HL-60/S4 treated with retinoic acid at 250 ng/mL for 4 days and 3 days (cell line): ENCODE measurements around the gene C1QTNF2.

ENCODE experiments used
- in situ Hi-C: fragments of 300-500 bp; cut with MboI; formaldehyde crosslinking; loops from 2 replicates; pipeline ENCODE4 v1.7.0; 2022; ENCODE audit warnings: low sequenced_read_pairs

C1QTNF2 gene, protein sequence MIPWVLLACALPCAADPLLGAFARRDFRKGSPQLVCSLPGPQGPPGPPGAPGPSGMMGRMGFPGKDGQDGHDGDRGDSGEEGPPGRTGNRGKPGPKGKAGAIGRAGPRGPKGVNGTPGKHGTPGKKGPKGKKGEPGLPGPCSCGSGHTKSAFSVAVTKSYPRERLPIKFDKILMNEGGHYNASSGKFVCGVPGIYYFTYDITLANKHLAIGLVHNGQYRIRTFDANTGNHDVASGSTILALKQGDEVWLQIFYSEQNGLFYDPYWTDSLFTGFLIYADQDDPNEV

DNA sequence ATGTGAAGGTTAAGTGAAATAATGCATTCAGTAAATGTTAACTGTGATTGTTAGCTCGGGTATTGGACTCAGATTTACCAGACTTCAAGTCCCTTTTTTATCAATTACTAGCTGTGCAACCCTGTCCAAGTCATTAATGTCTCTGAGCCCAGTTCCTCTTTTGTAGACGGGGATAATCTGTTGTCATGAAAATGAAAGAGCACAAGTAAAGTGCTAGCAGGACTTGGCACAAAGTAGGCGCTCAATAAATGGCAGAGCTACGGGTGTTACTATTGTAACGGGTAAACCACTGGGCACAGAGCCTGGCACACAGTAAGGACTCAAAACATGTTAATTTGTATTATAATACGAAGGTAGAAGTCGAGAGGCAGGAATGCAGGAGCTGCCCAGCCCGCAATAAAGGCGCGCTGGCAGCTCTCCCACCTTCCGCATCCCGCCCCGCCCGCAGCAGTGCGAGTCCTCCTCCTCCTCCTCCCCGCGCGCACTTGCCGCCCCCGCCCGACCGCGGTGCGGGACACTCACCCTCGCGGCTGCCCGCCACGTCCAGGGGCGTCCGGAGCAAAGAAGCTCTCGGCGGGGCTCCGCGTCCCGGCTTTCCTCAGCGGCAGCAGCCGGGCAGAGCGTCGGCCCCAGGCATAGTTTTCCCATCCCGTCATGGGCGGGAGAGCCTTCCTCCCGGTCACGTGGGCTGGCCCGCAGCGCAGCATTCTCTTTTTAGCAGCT is at the start of gene C1QTNF2:
TSS of gene C1QTNF2 (minus strand) at position 637 of the 723 bp plus-strand sequence. CDS start 15,615 bp downstream, outside the sequence.
- in situ Hi-C loops: no loop called here

DNA sequence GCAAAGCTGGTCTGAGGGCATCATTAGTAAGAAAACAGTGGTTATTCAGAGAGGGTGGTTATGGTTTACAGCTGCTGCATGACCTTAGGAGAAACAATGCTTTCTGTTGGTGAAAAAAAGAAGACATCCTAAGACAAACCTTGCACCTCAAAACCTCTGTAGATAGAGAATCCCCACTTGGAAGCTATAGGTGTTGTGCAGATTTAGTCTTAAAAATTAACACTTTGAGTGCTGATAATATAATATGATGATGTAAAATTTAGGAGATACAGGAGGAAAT is 49.8 kb upstream of the C1QTNF2 start:
- in situ Hi-C loops: no loop called here

DNA sequence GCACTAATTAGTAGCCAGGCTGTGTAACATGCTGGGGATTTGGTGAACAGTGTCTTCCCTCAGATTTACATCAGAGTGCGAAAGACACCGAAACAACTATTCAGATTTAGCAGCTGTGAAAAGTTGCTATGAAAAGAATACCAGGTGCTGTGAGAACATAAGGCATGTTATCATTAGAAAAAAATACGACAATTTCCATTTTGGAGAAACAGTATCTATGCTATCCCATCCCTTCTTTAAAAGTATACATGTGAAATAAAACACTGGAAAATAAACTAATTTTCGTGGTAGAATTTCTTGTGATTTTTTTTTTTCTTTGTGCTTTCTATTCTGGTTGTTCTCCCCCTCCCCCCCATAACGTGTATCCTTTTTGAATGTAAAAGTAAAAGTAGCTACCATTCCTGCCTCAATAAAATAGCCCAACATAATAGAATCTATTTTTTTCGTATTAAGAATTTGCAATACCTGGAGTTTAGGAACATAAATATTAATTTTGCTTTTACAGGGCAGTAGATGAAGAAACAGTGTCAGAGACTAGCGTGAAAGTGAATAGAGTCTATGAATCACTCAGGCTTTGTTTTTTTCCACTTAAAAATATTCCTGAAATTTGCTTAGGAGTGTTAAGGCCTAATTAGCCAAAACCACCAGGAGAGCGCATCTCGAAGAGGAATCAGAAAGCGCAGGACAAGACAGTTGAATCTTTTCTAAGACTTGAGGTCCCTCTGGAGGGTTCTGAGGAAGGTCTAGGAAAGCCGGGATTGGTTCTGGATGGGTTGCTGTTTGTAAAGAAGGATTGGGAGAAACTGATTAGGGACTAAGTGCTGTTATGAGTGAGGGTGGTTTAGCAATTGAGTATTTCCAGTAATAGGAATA is 49.3 kb upstream of the C1QTNF2 start:
- in situ Hi-C loops: no loop called here

DNA sequence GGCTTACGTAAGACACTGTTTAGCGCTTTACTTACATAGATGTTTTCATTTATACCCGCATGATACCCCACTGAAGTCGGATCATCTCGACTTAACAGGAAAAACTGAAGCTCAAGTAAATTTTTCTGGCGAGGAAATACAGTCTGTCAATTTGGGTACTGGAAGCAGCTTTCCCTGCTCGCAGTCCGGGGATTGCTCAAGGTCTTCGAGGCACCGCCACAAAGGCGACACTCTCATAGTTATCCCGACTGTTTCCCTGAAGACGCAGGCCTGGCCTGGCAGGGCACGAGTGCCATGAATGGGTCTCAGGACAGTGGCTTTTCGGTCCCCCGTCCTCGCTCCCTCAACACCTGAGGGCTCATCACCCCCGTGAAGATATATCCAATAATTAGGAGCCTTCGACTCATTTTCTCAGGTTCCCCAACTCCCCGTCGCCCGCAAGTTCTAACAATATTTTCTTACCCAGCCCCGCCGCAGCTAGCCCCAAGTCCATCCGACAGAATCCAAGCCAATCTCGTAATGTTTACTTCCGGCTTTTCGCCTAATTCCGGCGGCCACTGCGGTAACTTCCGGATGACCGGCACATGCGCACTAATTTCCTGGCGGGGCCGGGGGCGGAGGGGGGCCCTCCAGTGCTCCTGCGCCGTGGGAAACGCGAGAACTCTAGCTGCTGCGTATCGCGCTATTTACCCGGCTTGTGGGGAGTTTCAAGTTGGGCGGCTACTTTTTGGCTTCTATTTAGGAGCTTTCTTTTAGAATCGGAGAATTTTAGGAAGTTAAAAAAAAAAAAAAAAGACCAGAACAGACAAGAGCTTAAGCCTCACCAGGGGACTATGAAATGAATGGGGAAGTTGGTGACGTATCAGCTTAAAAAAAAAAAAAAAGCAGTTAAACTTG is 48.4 kb upstream of the C1QTNF2 start, which contains the start of gene SLU7:
TSS of gene SLU7 (minus strand) at position 521 of the 897 bp plus-strand sequence. CDS start 3,787 bp downstream, outside the sequence.
- in situ Hi-C loops: no loop called here

DNA sequence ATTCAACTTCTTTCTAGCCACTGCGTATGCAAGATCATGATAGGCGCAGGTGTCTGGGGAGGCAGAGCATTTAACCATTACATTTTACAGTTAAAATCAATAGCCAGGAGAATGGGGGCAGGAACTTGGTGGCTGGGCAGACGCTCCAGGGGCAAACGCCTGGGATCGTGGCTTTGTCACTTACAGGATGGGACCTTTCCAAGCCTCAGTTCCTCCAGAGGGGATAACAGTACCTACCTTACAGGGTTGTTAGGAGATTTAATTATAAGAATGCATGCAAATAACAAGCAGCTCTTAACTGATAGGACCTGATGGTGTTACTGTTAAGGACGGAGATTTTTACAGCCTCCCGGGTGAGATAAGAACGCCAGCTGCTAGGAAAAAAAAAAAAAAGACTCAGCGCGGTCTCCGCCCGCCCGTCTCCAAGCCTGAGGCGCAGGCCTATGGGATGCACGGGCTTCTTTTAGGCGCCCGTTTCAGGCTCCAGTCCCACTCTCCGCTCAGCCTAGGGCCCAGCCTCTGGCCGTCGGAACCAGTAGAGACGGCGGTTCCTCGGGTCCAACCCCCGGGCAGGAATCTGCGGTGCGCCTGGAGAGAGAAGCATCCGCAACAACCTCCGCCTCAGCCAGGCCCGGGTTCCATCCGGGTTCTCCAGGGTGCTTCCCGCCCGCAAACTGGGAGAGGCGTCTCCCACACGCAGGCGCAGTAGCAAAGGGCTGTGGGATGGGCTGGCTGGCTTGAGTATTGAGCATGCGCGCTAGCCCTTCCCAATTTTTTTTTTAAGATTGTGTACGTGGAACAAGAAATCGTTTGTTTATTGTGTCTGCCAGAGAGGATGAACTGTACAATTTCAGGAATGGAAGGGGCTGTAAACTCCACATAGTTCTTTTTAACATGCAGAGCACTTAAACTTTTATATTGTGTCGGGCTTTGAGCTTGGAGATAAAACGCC is 29.3 kb upstream of the C1QTNF2 start, which contains the start of gene FAM200C:
TSS of gene FAM200C (minus strand) at position 653 of the 952 bp plus-strand sequence. CDS start 4,564 bp downstream, outside the sequence.
- in situ Hi-C loops: no loop called here

DNA sequence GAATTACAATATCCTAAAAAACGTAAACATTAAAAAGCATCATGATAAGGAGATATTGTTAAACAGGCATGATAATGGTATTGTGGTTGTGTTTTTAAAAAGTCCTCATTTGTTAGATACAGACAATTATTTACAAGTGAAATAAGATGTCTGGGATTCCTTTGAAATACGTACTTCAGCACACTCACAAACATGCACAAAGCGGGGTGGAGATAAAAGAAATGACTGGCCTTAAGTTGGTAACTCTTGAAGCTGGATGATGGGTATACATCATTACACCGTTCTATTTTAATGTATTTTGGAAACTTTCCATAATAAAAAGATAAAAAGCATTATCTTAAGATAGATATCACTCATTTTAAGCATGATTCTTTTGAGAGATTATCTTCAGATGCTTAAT is 28.4 kb upstream of the C1QTNF2 start:
- in situ Hi-C loops: no loop called here

DNA sequence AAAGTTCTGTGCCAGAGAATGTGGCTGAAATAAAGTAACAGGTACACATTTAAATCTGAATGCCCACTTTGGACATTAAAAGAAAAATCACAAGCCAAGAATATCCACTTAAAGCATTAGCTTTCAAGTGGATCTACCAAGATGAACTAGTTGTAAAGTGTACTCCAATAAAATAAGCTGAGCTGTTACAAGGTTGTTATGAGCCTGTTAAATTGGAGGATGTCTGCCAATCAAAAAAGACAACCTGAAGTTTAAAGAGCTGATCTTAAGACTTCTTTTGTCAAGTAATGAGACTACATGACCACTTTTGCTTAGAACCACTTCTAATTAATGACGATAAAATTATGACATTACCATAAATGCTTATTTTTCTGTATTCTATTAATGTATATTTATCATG is 27.1 kb upstream of the C1QTNF2 start:
- in situ Hi-C loops: no loop called here

DNA sequence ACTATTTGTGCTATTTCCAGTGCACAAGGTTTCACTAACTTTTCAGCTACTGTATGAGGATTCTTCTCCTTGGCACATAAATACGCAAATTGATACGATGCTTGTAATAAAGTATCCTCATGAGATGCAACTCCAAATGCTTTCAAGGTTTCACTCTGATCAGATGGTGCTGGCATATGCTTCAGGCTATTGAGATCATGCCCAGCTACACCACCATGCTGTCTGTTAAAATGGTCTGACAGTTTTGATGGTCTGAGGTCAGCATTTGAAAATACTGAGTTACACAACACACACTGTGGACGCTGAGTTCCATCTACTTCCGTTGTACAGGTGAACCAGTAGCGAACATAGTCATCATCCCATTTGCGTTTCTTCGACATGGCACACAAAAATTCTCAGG is 24.7 kb upstream of the C1QTNF2 start:
- in situ Hi-C loops: no loop called here

DNA sequence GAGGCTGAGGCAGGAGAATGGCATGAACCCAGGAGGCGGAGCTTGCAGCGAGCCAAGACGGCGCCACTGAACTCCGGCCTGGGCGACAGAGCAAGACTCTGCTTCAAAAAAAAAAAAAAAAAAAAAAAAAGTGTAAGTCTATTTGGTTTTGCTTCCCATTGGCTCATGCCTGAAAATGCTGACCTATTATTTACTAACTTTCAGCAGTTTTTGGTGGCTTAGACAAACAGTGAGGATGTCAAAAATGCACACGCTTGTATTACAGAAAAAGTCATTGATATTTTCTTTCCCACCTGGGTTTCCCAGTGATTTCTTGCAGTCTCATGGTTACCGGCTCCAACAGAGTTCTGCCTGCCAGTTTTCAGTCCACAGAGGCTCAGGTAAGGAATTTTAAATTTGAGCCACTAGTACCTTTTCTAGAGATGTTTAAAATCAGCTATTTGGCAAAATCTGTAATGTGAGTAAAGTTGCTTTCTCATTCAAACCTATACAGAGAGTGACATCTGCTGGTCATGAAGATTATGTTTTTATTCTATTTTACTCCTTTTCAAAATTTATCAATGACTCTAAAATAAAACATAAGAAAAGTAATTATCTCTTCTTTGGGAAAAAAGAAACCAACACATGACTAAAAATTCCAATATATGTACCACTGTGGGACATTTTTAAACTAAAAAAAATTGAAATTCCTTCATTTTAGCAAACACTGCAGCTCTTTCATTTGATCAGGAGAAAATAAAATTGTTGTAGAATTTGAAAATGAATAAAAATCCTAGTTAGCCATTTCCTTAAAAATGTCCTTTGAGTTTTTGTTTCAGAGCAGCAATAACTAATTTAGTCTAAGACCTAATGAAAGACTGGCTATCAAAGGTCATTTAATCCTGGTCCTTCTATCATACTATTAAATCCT is 20.6 kb upstream of the C1QTNF2 start:
- in situ Hi-C loops: no loop called here

DNA sequence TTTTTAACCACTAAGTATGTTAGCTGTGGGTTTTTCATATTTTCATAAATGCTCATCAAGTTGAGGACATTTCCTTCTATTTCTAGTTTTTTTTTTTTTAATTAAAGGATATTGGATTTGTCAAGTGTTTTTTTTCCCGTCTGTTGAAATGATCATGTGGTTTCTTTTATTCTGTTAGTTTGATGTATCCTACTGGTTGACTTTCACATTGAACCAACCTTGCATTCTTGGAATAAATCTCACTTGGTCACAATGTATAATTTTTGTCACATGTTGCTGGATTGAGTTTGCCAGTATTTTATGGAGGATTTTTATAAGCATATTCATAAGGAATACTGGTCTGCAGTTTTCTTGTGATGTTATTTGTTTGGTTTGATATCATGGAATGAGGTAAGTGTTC is 17.0 kb upstream of the C1QTNF2 start:
- in situ Hi-C loops: no loop called here

DNA sequence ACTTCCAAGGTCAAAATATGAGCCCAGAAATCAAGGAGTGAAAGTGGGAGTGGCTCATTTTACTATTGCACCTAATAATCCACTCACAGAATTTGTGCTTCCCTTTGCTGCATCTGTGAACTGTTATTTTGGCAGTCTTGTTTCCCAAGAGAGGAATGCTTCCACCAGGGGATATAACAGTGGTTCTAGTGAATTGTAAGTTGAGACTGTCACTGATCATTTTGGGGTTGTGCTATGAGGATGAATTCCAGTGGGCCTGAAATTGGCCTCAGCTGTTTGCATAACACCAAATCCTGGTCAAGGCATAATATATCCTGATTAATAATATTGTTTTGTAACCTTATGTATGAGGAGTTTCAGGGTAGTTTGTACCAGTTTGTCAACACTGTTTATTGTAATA is 15.1 kb upstream of the C1QTNF2 start:
- in situ Hi-C loops: no loop called here

DNA sequence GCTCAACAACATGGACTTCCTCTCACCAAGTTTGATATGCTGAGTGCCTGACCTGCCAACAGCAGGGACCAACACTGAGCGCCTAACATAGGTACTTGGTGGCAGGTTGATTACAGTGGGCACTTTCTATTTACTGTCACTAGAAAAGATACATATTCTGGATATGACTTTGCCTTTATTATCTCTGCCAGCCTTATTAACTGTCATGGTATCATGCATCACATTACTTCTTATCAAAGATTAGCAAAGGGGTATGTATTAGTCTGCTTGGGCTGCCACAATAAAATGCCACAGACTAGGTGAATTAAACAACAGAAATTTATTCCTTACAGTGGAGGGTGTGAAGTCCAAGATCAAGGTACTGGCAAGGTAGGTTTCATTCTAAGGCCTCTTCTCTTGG is 14.3 kb upstream of the C1QTNF2 start:
- in situ Hi-C loops: no loop called here

DNA sequence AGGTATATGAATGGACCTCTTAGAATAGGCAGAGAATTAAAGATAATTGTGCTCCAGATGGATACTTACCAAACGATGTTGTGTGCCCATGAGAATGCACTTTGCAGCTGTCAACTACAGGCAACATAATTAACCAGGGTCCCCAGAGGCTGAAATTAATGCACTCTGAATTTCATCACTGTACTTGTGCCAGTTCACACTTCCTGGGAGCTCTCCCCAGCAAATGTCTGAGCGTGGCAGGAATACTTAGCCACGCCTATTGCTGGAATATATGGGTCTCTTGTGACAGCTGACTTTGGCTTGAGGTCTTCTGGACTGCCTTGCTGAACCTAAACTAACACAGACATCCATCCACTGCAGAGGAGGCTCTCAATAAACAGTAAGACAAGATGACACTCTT is 11.9 kb upstream of the C1QTNF2 start:
- in situ Hi-C loops: no loop called here

DNA sequence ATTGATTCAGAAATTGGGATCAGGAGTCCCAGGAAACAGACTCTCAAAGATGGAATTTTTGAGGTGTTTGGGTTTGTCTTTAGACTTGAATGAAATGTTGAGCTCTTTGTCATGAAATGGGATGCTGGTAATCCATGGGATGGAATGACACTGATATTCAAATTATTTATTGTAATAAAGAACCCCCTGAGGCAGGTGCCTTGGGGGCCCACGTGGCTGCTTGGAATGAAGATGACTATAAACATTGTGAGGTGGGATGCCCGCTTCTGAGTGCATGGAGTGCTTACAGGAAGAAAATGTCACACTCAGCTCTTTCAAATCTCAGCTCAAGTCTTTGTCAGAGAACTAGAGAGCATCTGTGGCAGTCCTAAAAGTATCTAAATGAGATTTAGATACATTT is 9.6 kb upstream of the C1QTNF2 start:
- in situ Hi-C loops: no loop called here

DNA sequence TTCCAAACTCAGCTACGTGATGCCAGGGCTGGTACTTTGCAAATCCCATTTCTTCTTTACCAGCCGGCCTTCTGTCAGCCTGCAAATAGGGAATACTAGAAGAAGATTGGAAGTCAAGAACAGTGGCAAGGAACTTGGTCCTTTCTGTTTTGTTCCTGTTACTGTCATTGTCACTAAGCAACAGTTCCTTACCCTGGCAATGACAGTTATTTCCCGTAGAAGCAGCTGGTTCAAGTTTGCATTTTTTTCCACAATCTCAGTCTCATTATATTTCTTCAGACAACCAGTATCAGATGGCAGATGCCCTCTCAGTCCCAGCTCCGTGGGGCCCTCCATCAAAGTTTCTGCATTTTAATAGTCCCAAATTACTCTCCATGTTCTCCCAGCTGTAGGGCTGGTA is 9.1 kb upstream of the C1QTNF2 start:
- in situ Hi-C loops: no loop called here

DNA sequence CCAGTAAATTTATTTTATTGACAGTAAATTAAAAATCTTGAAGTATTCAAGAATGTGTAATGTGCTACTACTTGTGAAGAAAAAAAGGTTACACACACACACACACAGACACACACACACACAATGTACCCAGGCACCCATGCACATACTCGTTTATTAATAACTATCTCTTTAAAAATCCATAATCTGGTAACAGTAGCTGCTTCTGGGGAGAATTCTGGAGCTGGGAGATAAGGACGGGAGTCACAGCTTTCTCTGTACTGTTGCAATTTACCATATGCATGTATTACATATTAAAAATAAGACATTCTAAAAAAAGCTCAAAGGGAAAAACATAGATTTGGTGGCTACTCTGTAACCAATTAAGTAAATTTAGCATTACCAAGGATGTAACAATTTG is 7.9 kb upstream of the C1QTNF2 start:
- in situ Hi-C loops: no loop called here

DNA sequence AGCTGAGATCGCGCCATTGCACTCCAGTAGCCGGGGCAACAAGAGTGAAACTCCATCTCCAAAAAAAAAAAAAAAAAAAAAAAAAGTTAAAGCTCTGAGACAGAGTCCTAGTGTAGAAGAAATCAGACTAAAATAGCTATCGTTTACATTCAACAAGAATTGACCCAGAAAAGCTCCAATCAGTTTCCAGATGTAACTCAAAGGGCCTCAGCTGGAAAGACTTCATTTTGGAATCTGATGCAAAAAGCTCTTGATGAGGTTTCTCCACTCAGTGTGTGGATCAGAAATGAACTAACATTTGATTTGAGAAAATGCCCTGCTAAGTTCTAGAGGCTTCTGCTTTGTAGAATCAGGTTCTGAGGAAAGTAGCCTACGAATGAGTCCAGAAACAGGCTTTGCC is 7.2 kb upstream of the C1QTNF2 start:
- in situ Hi-C loops: no loop called here

DNA sequence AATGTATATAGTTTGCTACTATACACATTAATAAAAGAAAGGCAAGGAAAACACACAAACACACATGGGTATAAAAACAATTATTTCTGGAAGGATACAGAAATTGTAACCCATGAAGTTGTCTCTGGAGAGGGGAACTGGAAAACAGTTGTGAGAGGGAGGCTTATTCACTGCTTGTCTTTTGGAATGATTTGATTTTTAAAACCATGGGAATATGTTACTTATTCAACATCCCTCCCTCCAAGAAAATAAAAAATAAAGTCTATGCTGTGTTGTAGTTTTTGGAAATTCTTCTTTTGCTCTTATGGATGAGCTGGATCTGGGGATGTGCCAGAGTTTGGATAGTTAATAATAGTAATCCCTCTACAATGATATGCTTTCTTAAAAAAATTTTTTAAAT is 6.0 kb upstream of the C1QTNF2 start:
- in situ Hi-C loops: no loop called here
